GM23338 (cell line): ENCODE data around the gene NXN. TPM values are rescaled to one million over a fixed set of nuclear protein-coding genes. Genes with fewer than 3 reads are reported as not detected.

Experiments used
- ATAC-seq: fragments of 200-7000 bp; cut with Tn5 transposase; 3 replicates; pipeline ENCODE4 v1.9.1; 2020
- DNase-seq: peaks from one replicate; pipeline ENCODE4 v3.0.0-alpha.2; 2015; ENCODE audit warnings: low spot score
- H2AFZ ChIP-seq: fragments of 200-600 bp; sonication (generic); 2 replicates; pipeline ENCODE4 v1.8.0; 2016; ENCODE audit warnings: antibody characterized with exemption, mild to moderate bottlenecking, moderate library complexity
- H3F3A ChIP-seq: fragments of 200-600 bp; sonication (generic); replicated peaks from 2 replicates; pipeline ENCODE4 v1.8.0; 2017; ENCODE audit warnings: antibody characterized with exemption, mixed run types, low read depth
- H3K27ac ChIP-seq: fragments of 200-600 bp; sonication (generic); 2 replicates; pipeline ENCODE4 v1.6.1; 2016; ENCODE audit warnings: low read depth
- H3K27me3 ChIP-seq: fragments of 200-600 bp; sonication (generic); 2 replicates; pipeline ENCODE4 v1.8.0; 2016; ENCODE audit warnings: mild to moderate bottlenecking, mixed run types, moderate library complexity; ENCODE audit not compliant: insufficient read depth
- H3K36me3 ChIP-seq: fragments of 200-600 bp; sonication (generic); 2 replicates; pipeline ENCODE4 v1.8.0; 2016; ENCODE audit warnings: mild to moderate bottlenecking; ENCODE audit not compliant: insufficient read depth
- H3K4me1 ChIP-seq: fragments of 200-600 bp; sonication (generic); 2 replicates; pipeline ENCODE4 v1.8.0; 2016; ENCODE audit warnings: mild to moderate bottlenecking, moderate library complexity; ENCODE audit not compliant: insufficient read depth
- H3K4me2 ChIP-seq: fragments of 200-600 bp; sonication (generic); 2 replicates; pipeline ENCODE4 v1.7.1; 2017; ENCODE audit warnings: mixed run types
- H3K4me3 ChIP-seq: fragments of 200-600 bp; sonication (generic); 2 replicates; pipeline ENCODE4 v1.6.1; 2016; ENCODE audit warnings: mixed run types
- H3K79me2 ChIP-seq: fragments of 200-600 bp; sonication (generic); replicated peaks from 2 replicates; pipeline ENCODE4 v1.8.0; 2017; ENCODE audit warnings: mild to moderate bottlenecking; ENCODE audit not compliant: insufficient read depth
- H3K9me2 ChIP-seq: fragments of 200-600 bp; sonication (generic); 2 replicates; pipeline ENCODE4 v1.8.0; 2017; ENCODE audit not compliant: insufficient read depth
- H4K20me1 ChIP-seq: fragments of 200-600 bp; sonication (generic); replicated peaks from 2 replicates; pipeline ENCODE4 v1.8.0; 2017; ENCODE audit warnings: mild to moderate bottlenecking; ENCODE audit not compliant: insufficient read depth
- H3K27ac Mint-ChIP-seq: 2 replicates; pipeline ENCODE4 v1.8.0; 2020; ENCODE audit warnings: inconsistent platforms, mild to moderate bottlenecking, moderate library complexity, mixed read lengths
- H3K27me3 Mint-ChIP-seq: 3 replicates; pipeline ENCODE4 v1.8.0; 2022; ENCODE audit warnings: low read depth, mild to moderate bottlenecking, moderate library complexity, mixed read lengths, inconsistent platforms; ENCODE audit not compliant: insufficient read depth, poor library complexity
- H3K36me3 Mint-ChIP-seq: 3 replicates; pipeline ENCODE4 v1.8.0; 2021; ENCODE audit warnings: low read depth, mild to moderate bottlenecking, inconsistent platforms, moderate library complexity, mixed read lengths
- H3K4me1 Mint-ChIP-seq: 3 replicates; pipeline ENCODE4 v1.8.0; 2020; ENCODE audit warnings: mild to moderate bottlenecking, inconsistent platforms, mixed read lengths
- H3K4me3 Mint-ChIP-seq: 3 replicates; pipeline ENCODE4 v1.8.0; 2021; ENCODE audit warnings: moderate library complexity, mild to moderate bottlenecking, inconsistent platforms, mixed read lengths
- H3K9me3 Mint-ChIP-seq: 3 replicates; pipeline ENCODE4 v1.8.0; 2020; ENCODE audit warnings: moderate library complexity, mild to moderate bottlenecking, inconsistent platforms, mixed read lengths
- CREB1 ChIP-seq: fragments of 250-450 bp; sonication (Bioruptor Pico); IDR thresholded peaks from 2 replicates; pipeline ENCODE4 v1.5.0; 2020; ENCODE audit warnings: low read depth, mild to moderate bottlenecking, moderate library complexity
- CTCF ChIP-seq, 2 experiments: fragments of 200-600 bp in 1 of 2; sonication (generic) in 1 of 2; conservative IDR thresholded peaks; 2 replicates each; pipeline versions ENCODE4 v1.5.1 to v1.6.1; 2016 to 2017; ENCODE audit warnings: antibody characterized with exemption in 2 of 2, low read depth in 2 of 2, mild to moderate bottlenecking in 2 of 2, moderate library complexity in 1 of 2
- ETS1 ChIP-seq: IDR thresholded peaks from 2 replicates; pipeline ENCODE4 v1.6.1; 2016; ENCODE audit warnings: antibody characterized with exemption
- EZH2 ChIP-seq: fragments of 200-600 bp; sonication (generic); IDR thresholded peaks from one replicate; pipeline ENCODE4 v1.8.0; 2017; ENCODE audit warnings: antibody characterized with exemption, mild to moderate bottlenecking, low read depth; ENCODE audit not compliant: unreplicated experiment
- JUNB ChIP-seq: IDR thresholded peaks from one replicate; pipeline ENCODE4 v1.6.1; 2016; ENCODE audit warnings: antibody characterized with exemption; ENCODE audit not compliant: unreplicated experiment
- NANOG ChIP-seq: IDR thresholded peaks from 2 replicates; pipeline ENCODE4 v1.6.1; 2016; ENCODE audit warnings: antibody characterized with exemption, borderline replicate concordance
- POLR2AphosphoS5 ChIP-seq: IDR thresholded peaks from 2 replicates; pipeline ENCODE4 v1.6.1; 2016; ENCODE audit warnings: antibody characterized with exemption, low read depth
- STAT1 ChIP-seq: IDR thresholded peaks from one replicate; pipeline ENCODE4 v1.6.1; 2016; ENCODE audit warnings: antibody characterized with exemption; ENCODE audit not compliant: unreplicated experiment
- ZNF114 ChIP-seq: fragments of 250-450 bp; sonication (Bioruptor Pico); IDR thresholded peaks from 2 replicates; pipeline ENCODE4 v1.5.0; 2020; ENCODE audit warnings: mild to moderate bottlenecking, moderate library complexity
- ZNF331 ChIP-seq: fragments of 250-450 bp; sonication (Bioruptor Pico); IDR thresholded peaks from 2 replicates; pipeline ENCODE4 v1.5.0; 2020; ENCODE audit warnings: low read depth, mild to moderate bottlenecking, moderate library complexity
- ZNF462 ChIP-seq: fragments of 250-450 bp; sonication (Bioruptor Pico); IDR thresholded peaks from 2 replicates; pipeline ENCODE4 v1.5.0; 2020; ENCODE audit warnings: mild to moderate bottlenecking, moderate library complexity
- polyA plus RNA-seq: library from polyadenylated mRNA; unstranded; fragments of >200 nt; fragmentation: Nextera tagmentation; extraction: Ambion mirVana; gene quantifications from 2 replicates; pipeline ENCODE4 v1.2.1, GENCODE V29; 2016
- total RNA-seq: library from RNA; depleted of rRNA; stranded (reverse); fragments of >200 nt; shearing (Covaris generic); gene quantifications from 2 replicates; pipeline ENCODE4 v1.2.3, GENCODE V29; 2014

Gene NXN
- total and polyA plus RNA-seq, 2 experiments from 2014 or later = 31.8 to 105 TPM

- no peak overlapping the region for H3K27ac ChIP-seq
- H3K9me3 Mint-ChIP-seq = no peaks in the 10 kb centered on the region
- H3K4me1 Mint-ChIP-seq = peaks cover 61% of the 10 kb centered on the region
These were observed 129.3 kb downstream of the NXN start for GRCh38 chr17:850086-850850.

More at GRCh38 chr17:850086-850850, 129.3 kb downstream of the NXN start:
- ATAC-seq (no peak), DNase-seq (no peak)
- Mint-ChIP-seq H3K27ac (peak overlapping the region; percentile 54; the same call in 1 of the 2 replicates), H3K27me3 (peaks cover 9% of the 10 kb centered on the region), H3K4me3 (no peak overlapping the region), H3K36me3 (no peaks in the 10 kb centered on the region)
- no peaks in the 10 kb centered on the region for H3K27me3 ChIP-seq
- no peak overlapping the region for H2AFZ ChIP-seq
- TF ChIP-seq CTCF (conservative IDR thresholded peaks at IDR 0.05; ENCODE audit: low read depth in 2 of 2) = no peak
- no peak for TF ChIP-seq ZNF331 (CRISPR knock-in tag)
- TF ChIP-seq ZNF114 (CRISPR knock-in tag) = no peak
- TF ChIP-seq POLR2AphosphoS5 = no peak
- TF ChIP-seq JUNB = no peak
- TF ChIP-seq CREB1 (CRISPR knock-in tag) = no peak
- no peak for TF ChIP-seq ETS1
- TF ChIP-seq EZH2 = no peak
- TF ChIP-seq STAT1 = no peak
- TF ChIP-seq ZNF462 = no peak
- TF ChIP-seq NANOG = no peak
- H3F3A ChIP-seq = no peaks in the 10 kb centered on the region
- H4K20me1 ChIP-seq = peaks cover 31% of the 10 kb centered on the region
- no peaks in the 10 kb centered on the region for H3K36me3 ChIP-seq
- H3K79me2 ChIP-seq = peaks cover 81% of the 10 kb centered on the region
- peaks cover 36% of the 10 kb centered on the region for H3K4me1 ChIP-seq
- no peak overlapping the region for H3K4me2 ChIP-seq
- no peaks in the 10 kb centered on the region for H3K9me2 ChIP-seq
- no peak overlapping the region for H3K4me3 ChIP-seq
